ELF-1 (cell line): ENCODE measurements around the gene NME2.
"Not testable (repeated sequence)": the region's sequence is repeated elsewhere in the genome, so short reads cannot be mapped to it uniquely, and the experiment has no call there.

Experiments
- DNase-seq: peaks from one replicate; pipeline ENCODE4 v3.0.0-alpha.2; 2016; ENCODE audit warnings: low read depth, low spot score

NME2 gene

DNA sequence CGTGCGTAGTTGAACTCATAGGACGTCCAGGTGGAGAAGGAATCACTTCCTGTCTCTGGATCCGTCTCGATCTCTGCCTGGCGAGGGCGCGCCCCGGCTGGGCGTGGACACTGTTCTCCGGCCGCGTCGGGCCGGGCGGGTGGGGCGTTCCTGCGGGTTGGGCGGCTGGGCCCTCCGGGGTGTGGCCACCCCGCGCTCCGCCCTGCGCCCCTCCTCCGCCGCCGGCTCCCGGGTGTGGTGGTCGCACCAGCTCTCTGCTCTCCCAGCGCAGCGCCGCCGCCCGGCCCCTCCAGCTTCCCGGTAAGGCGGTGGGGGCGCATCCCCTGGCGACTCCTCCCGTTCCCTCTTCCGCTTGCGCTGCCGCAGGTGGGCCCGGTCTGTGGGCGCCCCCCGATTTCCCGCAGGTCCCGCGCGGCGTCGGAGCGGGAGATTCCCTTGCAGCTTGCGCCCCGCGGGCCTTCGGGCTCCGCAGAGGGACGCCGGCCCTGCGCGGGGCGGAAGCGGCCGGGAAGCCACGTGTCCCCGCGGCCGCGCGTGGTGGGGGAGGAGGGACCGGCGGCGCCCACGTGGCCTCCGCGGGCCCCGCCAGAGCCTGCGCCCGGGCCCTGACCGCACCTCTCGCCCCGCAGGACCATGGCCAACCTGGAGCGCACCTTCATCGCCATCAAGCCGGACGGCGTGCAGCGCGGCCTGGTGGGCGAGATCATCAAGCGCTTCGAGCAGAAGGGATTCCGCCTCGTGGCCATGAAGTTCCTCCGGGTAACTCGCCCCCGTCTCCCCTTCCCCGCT is at the start of gene NME2:
Gene NME2, plus strand, starts transcription at position 214 of the 789 bp plus-strand sequence. Its CDS starts 420 bp downstream, at position 634.
- peak; percentile 93 for DNase-seq

DNA sequence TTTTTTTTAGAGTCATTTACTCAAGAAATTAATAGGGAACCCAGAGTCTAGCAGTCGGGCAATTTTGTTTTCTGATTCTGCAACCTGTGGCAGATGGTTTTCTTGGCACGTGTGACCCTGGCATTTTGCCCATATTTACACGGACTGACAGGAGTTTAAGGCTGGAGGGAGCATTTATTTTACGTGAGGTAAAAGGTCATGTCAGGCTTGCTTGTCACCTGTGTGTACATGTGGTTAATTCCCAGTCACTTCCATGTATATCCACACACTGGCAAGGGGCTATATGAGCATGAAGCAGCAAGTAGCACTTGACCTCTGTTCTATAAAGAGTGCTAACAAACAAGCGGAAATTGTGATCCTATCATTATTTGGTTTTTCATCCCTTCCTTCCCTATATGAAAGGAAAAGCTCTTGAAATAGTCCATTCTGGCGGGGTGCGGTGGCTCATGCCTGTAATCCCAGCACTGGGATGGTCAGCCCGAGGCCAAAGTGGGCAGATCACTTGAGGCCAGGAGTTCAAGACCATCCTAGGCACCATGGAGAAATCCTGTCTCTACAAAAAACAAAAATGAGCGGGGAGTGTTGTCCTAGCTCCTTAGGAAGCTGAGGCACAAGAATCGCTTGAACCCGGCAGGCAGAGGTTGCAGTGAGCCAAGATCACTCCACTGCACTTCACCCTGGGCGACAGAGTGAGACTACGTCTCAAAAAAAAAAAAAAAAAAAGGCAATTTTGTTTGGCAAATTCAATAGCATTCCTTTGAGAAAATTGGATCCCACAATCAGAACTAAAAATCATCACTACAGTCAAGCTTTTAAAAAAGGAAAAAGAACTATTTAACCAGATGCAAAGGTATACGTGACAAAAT is 47.6 kb upstream of the NME2 start:
- DNase-seq: no peak

DNA sequence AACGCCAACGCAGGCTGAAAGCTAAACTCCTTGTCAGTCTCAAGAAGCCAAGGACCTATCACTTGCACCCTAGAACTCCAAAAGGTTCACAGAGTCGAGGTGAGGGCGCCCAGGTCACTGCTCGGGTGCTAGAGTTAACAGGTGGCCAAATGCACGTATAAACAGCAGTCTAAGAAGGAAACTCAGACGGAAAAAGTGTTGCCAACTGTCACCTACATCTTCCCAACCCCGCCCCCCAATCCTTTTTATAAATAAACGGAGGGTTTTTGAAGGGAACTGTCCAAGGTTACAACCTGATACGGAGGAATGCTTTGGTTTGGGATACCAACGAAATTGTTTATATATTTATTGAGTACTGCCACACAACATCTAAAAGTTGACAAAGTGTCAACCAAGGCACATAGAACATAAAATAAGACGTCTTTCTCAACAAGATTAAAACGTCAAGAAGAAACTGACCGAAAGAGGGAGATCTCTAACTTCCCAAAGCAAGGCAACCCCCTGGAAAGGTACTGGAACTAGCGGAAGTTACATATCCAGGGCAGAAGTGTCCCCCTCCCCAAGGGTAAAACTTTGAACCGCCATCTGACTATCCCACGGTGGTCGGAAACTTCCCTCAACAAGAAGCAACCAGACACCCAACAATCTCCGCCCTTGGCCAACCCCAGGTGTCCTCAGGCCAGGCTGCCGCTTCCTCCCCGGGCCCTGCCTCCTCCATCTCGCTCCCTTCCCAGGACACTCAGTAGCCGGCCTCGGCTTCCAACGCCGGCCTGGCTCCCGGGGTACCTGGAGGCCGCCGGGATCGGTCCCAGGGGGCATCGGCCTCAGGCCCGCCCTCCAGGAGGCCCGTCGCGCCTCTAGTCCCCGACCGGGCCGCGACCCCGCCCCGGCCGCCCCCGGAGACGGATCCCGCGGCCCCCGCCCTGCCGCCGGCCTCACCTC is 46.5 kb upstream of the NME2 start:
- peak; percentile 58 for DNase-seq

- peak; percentile 57 for DNase-seq
Measured at GRCh38 chr17:51120357-51120738, 45.9 kb upstream of the NME2 start.

DNA sequence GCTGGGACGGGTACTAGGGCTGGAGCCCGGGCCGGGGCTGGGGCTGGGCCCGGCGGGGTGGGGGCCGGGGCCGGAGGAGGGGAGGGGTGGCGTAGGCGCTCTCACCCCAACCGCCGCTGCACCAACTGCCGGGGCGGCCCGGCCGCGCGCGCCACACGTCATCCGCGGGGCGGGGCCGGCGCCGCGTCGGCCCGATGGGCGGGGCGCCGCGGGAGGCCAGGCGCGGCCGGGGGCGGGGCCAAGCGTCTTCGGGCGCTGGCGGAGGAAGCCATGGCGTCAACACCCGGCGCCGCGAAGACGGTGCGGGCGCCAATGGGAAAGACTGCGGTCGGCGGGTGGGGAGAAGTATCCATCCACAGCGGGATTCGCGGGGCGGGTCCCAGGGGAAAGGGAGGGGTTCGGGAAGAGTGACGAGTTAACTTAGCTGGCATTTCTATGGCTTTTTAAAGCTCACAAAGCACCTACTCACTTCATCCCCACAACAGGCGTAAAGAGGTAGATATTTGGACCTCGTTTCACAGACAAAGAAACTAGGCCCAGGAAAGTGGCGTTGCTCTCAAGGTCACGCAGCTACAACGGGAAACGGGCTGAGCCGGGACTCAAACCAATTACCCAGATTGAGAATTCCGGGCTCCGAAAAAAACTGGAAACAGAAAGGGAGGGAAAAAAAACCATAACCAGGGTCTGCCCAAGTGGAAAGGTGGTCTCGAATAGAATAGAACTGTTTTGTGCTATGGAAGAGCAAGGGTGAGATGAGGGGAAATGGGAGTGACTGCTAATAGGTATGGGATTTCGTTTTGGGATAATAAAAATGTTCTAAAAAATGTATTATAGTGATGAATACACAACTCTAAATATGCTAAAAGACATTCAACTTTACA is 45.2 kb upstream of the NME2 start, which contains the start of gene SPAG9:
Gene SPAG9, minus strand, starts transcription at position 130 of the 881 bp plus-strand sequence. CDS start 212 bp downstream, outside the sequence.
- peak; percentile 92 for DNase-seq

GRCh38 chr17:51121620-51122472 is 44.4 kb upstream of the NME2 start:
- DNase-seq: peak; percentile 89

DNA sequence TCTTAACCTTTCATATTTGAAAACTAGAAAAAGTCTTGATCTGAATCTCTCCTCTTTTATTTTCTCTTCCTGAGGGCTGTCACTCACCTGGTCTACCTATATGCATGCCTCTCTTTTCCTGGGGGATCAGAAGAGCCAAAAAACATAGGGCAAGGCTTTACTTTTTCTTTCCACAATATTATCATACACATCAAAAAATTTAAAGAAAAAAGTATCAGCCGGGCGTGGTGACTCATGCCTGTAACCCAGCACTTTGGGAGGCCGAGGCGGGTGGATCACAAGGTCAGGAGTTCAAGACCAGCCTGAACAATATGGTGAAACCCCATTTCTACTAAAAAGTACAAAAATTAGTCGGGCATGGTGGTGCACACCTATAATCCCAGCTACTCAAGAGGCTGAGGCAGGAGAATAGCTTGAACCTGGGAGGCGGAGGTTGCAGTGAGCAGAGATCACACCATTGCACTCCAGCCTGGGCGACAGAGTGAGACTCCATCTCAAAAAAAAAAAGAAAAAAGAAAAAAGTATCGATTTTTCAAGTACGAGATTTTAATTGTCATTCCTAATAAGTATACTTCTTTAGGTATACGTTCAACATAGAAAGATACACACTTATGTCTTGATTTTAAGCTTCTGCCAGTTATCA is 43.6 kb upstream of the NME2 start:
- DNase-seq: not testable (repeated sequence)

DNA sequence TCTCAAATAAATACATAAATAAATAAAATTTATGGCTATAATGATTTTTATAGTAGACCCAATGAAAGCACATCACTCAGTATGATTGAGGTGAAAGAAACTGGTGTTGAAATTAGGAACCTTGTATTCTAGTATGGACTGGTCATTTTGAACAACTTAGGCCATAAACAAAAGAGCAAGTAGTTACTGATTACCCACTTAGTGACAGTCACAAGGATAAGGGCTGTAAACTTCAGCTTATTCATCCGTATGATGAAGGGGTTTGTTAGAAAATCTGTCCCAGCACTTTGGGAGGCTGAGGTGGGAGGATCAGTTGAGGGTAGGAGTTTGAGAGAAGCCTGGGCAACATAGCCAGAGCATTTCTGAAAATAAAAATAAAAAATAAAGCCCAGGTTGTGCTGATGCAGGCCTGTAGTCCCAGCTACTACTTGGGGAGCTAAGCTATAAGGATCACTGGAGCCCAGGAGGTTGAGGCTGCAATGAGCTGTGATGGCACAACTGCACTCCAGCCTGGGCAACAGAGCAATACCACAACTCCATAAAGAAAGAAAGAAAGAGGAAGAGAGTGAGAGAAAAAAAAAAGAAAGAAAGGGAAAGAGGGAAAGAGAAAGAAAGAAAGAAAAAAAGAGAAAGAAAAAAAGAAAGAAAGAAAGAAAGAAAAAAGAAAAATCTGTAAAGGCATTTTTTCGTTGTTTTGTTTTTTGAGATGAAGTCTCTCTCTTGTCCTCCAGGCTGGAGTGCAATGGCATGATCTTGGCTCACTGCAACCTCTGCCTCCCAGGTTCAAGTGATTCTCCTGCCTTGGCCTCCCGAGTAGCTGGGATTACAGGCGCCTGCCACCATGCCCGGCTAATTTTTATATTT is 41.3 kb upstream of the NME2 start:
- DNase-seq: no peak

GRCh38 chr17:51128076-51128475 is 38.1 kb upstream of the NME2 start:
- peak; percentile 22 for DNase-seq

DNA sequence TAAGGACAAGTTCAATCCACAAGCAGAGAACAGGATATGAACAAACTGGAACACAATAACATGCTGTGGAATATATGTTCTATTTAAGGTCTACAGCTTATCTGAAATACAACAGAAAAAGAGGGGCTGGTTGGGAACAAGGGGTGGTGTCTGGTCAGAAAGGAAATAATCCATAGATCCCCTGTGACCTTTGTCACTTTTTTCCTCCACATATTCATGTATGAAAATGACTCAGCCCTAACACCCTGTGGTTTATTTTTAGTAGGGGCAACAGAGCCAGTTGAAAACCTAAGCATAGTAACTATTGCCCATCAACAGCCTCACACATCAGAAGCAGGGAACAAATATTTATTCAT is 33.3 kb upstream of the NME2 start:
- no peak for DNase-seq

DNA sequence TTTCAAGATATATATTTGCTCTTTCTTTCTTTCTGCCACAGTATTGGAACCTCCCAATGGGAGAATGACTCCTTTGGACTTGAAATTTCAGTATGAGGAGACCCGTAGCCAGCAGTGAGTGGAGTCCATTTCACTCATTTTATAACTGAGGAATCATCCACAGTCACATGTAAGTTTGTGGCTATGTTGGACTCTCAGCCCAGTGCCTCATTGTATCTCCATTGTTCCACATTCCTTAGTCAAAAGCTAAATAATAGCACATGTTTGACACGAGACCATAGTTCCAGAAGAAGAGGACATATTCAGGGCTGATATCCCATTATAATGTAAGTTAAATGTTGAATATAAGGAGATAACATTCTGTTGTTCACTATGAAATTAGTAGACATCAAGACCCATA is 32.8 kb upstream of the NME2 start:
- no peak for DNase-seq

GRCh38 chr17:51135956-51136355 is 30.3 kb upstream of the NME2 start:
- no peak for DNase-seq

GRCh38 chr17:51142597-51142996 is 23.6 kb upstream of the NME2 start:
- no peak for DNase-seq

GRCh38 chr17:51144266-51145022 is 21.8 kb upstream of the NME2 start:
- DNase-seq: peak; percentile 28

GRCh38 chr17:51147650-51148049 is 18.6 kb upstream of the NME2 start:
- no peak for DNase-seq

DNA sequence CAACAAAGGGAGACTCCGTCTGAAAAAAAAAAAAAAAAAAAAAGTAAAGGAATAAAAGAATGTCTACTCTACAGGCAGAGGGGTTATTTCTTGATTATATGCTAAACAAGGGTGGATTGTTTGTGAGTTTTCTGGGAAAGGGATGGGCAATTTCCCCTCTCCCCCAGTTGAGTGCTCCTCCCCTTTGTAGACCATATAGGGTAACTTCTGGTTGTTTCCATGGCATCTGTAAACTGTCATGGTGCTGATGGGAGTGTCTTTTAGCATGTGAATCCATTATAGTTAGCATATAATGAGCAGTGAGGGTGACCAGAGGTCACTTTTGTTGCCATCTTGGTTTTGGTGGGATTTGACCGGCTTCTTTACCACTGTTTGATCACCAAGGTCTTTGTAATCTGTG is 17.0 kb upstream of the NME2 start:
- DNase-seq: no peak

DNA sequence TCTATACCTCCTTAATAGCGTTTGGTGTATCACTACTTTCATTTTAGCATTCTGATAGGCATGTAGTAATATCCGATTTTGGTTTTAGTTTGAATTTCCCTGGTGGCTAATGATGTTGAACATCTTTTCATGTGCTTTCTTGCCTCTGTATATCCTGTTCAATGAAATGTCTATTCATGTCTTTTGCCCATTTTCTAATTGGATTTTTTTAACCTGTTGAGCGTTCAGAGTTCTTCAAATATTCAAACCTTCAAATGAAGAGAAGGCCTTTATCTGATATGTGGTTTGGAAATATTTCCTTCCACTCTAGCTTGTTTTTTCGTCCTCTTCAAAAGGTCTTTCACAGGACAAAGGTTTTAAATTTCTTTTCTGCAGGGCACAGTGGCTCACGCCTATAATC is 15.3 kb upstream of the NME2 start:
- DNase-seq: no peak
